HepG2 (cell line): ENCODE data around the gene ITCH. TPM values are rescaled to one million over a fixed set of nuclear protein-coding genes. Genes with fewer than 3 reads are reported as not detected.

Source experiments
- ASH2L ChIP-seq: fragments of 300-600, 200-600 bp; sonication (generic); IDR thresholded peaks from 2 replicates; pipeline ENCODE4 v1.7.0; 2017; ENCODE audit warnings: low read depth, mild to moderate bottlenecking, moderate library complexity, mixed read lengths, low read length; ENCODE audit not compliant: insufficient read length
- FOXP1 ChIP-seq, 2 experiments: fragments of 450-650 bp in 1 of 2; IDR thresholded peaks; 2 replicates each; pipeline ENCODE4 v1.6.1; 2017 to 2018; ENCODE audit warnings: antibody characterized with exemption in 1 of 2
- POLR2G ChIP-seq: fragments of 200-400 bp; formaldehyde crosslinking; IDR thresholded peaks from 2 replicates; pipeline ENCODE4 v1.6.1; 2018; ENCODE audit warnings: mild to moderate bottlenecking, low read depth, low read length, moderate library complexity
- STAT5B ChIP-seq: sonication (generic); formaldehyde crosslinking; IDR thresholded peaks from 2 replicates; pipeline ENCODE4 v1.4.0; 2020; ENCODE audit warnings: missing genetic modification reagents
- ZBTB40 ChIP-seq, 2 experiments: fragments of 450-650 bp in 1 of 2; sonication (generic) in 1 of 2; formaldehyde crosslinking in 1 of 2; IDR thresholded peaks; 2 replicates each; pipeline versions ENCODE4 v1.6.1 to v1.8.0; 2016 to 2022; ENCODE audit warnings: antibody characterized with exemption in 1 of 2, mild to moderate bottlenecking in 1 of 2, missing genetic modification reagents in 1 of 2
- ZFP1 ChIP-seq: IDR thresholded peaks from 2 replicates; pipeline ENCODE4 v1.6.1; 2016
- ZNF124 ChIP-seq: sonication (generic); formaldehyde crosslinking; IDR thresholded peaks from 2 replicates; pipeline ENCODE4 v1.4.0; 2020; ENCODE audit warnings: missing genetic modification reagents
- polyA plus RNA-seq, 8 experiments: library from polyadenylated mRNA; depleted of rRNA in 3 of 8; stranded (reverse) in 7 of 8; unstranded in 1 of 8; fragments of >200 nt; fragmentation: Illumina TruSeq in 4 of 8; extraction: Trizol in 4 of 8; gene quantifications; 2 replicates each; pipeline versions ENCODE4 v1.2.1 to v1.2.3, GENCODE V29; 2011 to 2016; ENCODE audit warnings: low read depth in 4 of 8, missing spikeins in 1 of 8, mixed read lengths in 1 of 8; ENCODE audit not compliant: insufficient read depth in 1 of 8
- total RNA-seq, 5 experiments: library from RNA; depleted of rRNA; stranded (reverse); fragments of >200 nt; fragmentation: Illumina TruSeq; extraction: Trizol; gene quantifications; 2 replicates each; pipeline ENCODE4 v1.2.3, GENCODE V29; 2016; ENCODE audit warnings: low read depth in 1 of 5
- TF ChIP-seq, protein P1 (sequence below): sonication (generic); formaldehyde crosslinking; IDR thresholded peaks from 2 replicates; pipeline ENCODE4 v1.4.0; 2020; ENCODE audit warnings: missing genetic modification reagents
- TF ChIP-seq, protein P2 (sequence below): sonication (generic); formaldehyde crosslinking; IDR thresholded peaks from 2 replicates; pipeline ENCODE4 v1.4.0; 2020; ENCODE audit warnings: missing genetic modification reagents
- TF ChIP-seq, protein P3 (sequence below): sonication (generic); formaldehyde crosslinking; IDR thresholded peaks from 2 replicates; pipeline ENCODE4 v1.4.0; 2020; ENCODE audit warnings: missing genetic modification reagents
- TF ChIP-seq, protein P4 (sequence below): sonication (generic); formaldehyde crosslinking; IDR thresholded peaks from 2 replicates; pipeline ENCODE4 v1.4.0; 2020; ENCODE audit warnings: missing genetic modification reagents, borderline replicate concordance

Gene ITCH
- total and polyA plus RNA-seq, 2 of the 13 experiments (the other 11 are each of a cell fraction or from before 2014, with no cell fraction given) = 20.5 to 112 TPM

DNA sequence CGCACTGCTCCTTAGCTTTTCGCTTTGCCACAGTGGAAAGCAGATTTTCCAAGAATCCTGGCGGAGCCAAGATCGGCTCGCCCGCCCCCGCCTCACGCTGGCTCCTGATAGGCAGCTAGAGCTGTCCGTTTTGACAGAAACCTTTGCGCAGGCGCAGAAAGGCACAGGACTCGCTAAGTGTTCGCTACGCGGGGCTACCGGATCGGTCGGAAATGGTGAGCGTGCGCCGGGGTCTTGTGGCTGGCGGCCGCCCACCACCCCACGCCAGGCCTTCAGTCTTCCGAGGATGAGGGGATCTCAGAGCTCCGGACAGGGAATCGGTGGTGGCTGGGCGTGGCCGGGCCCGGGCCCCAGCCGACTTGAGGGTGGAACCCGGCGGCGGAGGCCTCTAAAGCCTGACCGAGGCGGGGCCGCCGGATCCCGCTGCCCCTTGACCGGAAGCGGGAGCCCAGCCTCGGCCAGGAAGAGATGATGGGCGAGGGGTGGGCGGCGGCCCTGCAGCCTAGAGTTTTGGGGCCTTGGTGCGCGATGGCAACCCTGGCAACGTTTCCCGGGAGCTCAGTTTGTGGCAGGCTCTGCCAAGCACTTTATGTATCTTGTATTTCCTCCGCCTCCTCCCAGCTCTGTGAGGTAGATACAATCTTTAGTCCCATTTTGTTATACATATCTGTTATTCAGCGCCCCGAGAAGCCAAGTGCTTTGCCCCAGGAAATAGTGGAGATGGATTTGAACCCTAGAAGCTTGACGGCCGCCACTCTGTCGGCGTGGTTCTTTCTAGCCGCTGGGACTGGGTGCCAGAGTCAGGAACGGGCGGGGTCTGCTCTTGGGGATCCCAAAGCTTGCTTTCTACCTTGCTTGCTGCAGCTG is 153.4 kb downstream of the ITCH start, which contains the start of gene DYNLRB1 (continued):
- peak; percentile 85; the same call in 1 of the 2 replicates for TF ChIP-seq STAT5B (CRISPR knock-in tag)
- TF ChIP-seq, protein P1, sequence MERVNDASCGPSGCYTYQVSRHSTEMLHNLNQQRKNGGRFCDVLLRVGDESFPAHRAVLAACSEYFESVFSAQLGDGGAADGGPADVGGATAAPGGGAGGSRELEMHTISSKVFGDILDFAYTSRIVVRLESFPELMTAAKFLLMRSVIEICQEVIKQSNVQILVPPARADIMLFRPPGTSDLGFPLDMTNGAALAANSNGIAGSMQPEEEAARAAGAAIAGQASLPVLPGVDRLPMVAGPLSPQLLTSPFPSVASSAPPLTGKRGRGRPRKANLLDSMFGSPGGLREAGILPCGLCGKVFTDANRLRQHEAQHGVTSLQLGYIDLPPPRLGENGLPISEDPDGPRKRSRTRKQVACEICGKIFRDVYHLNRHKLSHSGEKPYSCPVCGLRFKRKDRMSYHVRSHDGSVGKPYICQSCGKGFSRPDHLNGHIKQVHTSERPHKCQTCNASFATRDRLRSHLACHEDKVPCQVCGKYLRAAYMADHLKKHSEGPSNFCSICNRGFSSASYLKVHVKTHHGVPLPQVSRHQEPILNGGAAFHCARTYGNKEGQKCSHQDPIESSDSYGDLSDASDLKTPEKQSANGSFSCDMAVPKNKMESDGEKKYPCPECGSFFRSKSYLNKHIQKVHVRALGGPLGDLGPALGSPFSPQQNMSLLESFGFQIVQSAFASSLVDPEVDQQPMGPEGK (CRISPR knock-in tag) = peak; percentile 9
- no peak for TF ChIP-seq ZBTB40 (IDR thresholded peaks at IDR 0.05)
- peak; percentile 49; the same call in 1 of the 2 replicates for TF ChIP-seq ZBTB40 (CRISPR knock-in tag; IDR thresholded peaks at IDR 0.05)
- TF ChIP-seq, protein P2, sequence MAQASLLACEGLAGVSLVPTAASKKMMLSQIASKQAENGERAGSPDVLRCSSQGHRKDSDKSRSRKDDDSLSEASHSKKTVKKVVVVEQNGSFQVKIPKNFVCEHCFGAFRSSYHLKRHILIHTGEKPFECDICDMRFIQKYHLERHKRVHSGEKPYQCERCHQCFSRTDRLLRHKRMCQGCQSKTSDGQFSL (CRISPR knock-in tag) = peak; percentile 68; the same call in 1 of the 2 replicates
- peak; percentile 99 for TF ChIP-seq POLR2G
- peak; percentile 95 for TF ChIP-seq ZNF124 (CRISPR knock-in tag)
- TF ChIP-seq, protein P3, sequence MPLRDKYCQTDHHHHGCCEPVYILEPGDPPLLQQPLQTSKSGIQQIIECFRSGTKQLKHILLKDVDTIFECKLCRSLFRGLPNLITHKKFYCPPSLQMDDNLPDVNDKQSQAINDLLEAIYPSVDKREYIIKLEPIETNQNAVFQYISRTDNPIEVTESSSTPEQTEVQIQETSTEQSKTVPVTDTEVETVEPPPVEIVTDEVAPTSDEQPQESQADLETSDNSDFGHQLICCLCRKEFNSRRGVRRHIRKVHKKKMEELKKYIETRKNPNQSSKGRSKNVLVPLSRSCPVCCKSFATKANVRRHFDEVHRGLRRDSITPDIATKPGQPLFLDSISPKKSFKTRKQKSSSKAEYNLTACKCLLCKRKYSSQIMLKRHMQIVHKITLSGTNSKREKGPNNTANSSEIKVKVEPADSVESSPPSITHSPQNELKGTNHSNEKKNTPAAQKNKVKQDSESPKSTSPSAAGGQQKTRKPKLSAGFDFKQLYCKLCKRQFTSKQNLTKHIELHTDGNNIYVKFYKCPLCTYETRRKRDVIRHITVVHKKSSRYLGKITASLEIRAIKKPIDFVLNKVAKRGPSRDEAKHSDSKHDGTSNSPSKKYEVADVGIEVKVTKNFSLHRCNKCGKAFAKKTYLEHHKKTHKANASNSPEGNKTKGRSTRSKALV (CRISPR knock-in tag) = peak; percentile 67; the same call in 1 of the 2 replicates
- peak; percentile 99 for TF ChIP-seq ASH2L
- TF ChIP-seq, protein P4, sequence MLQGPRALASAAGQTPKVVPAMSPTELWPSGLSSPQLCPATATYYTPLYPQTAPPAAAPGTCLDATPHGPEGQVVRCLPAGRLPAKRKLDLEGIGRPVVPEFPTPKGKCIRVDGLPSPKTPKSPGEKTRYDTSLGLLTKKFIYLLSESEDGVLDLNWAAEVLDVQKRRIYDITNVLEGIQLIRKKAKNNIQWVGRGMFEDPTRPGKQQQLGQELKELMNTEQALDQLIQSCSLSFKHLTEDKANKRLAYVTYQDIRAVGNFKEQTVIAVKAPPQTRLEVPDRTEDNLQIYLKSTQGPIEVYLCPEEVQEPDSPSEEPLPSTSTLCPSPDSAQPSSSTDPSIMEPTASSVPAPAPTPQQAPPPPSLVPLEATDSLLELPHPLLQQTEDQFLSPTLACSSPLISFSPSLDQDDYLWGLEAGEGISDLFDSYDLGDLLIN (CRISPR knock-in tag) = no peak; the same call in 1 of the 2 replicates
- TF ChIP-seq ZFP1 = peak; percentile 79
- no peak for TF ChIP-seq FOXP1 (IDR thresholded peaks at IDR 0.05)
- peak; percentile 11; the same call in 1 of the 2 replicates for TF ChIP-seq FOXP1 (CRISPR knock-in tag; IDR thresholded peaks at IDR 0.05)
